ENCODE results near the gene PRMT3. TPM values are rescaled to one million over a fixed set of nuclear protein-coding genes. Genes with fewer than 3 reads are reported as not detected.
"Not testable (repeated sequence)": the region's sequence is repeated elsewhere in the genome, so short reads cannot be mapped to it uniquely, and the experiment has no call there.

The PRMT3 gene
- total and polyA plus RNA-seq, 2 of the 13 experiments (the other 11 are each of a cell fraction or from before 2014, with no cell fraction given): 9.1 to 27.7 TPM

GRCh38 chr11:20364341-20364792 is 23.1 kb upstream of the PRMT3 start:
- POLR2A ChIA-PET: no interaction called here
- no peak overlapping the region for H3K9ac ChIP-seq (ENCODE audit: insufficient read depth, low read depth, low read length)
- in situ Hi-C loops (cut with HindIII; ENCODE audit: extremely low pct_ligation_motif_present, low pct_unique_long_range_greater_than_20kb): no loop called here

GRCh38 chr11:20365465-20365864 is 22.1 kb upstream of the PRMT3 start:
- H3K9ac ChIP-seq (ENCODE audit: insufficient read depth, low read depth, low read length); in situ Hi-C loops (cut with HindIII; ENCODE audit: extremely low pct_ligation_motif_present, low pct_unique_long_range_greater_than_20kb); POLR2A ChIA-PET; H3K27ac ChIP-seq (ENCODE audit: extremely low read length, insufficient read depth, low read length); H3K9me3 ChIP-seq (ENCODE audit: low read length); CTCF ChIA-PET (ENCODE audit: low intra/inter-chr PET ratio, low total read pairs); H3K27me3 ChIP-seq (ENCODE audit: control insufficient read depth in 1 of 2, insufficient read depth in 2 of 2, low read length in 2 of 2); H3K4me3 ChIP-seq (replicated peaks in 1 of 3; ENCODE audit: insufficient read depth in 1 of 3, low read depth in 2 of 3, low read length in 3 of 3); H3K4me2 ChIP-seq (ENCODE audit: low read depth, low read length); DNase-seq (ENCODE audit: low spot score); H3K36me3 ChIP-seq (replicated peaks in 1 of 2; ENCODE audit: control insufficient read depth in 1 of 2, insufficient read depth in 2 of 2, low read length in 2 of 2); FAIRE-seq; H4K20me1 ChIP-seq (ENCODE audit: insufficient read depth, low read length); BruUV-seq (replicated peaks); intact Hi-C loops (cut with micrococcal nuclease; ENCODE audit: unreplicated experiment); ATAC-seq; H2AFZ ChIP-seq (ENCODE audit: low read length); H3K79me2 ChIP-seq (ENCODE audit: insufficient read depth, low read length): not testable (repeated sequence)
- peaks cover 16% of the 10 kb centered on the region for H3K4me1 ChIP-seq (ENCODE audit: insufficient read depth, low read length)
- WGBS (ENCODE audit: low lambda C conversion rate): 62% methylated on average over 6 of the region's 6 CpGs

More at GRCh38 chr11:20364341-20364792, 23.1 kb upstream of the PRMT3 start:
- Histone ChIP-seq H3K4me2 (ENCODE audit: low read depth, low read length) (no peak overlapping the region), H3K79me2 (ENCODE audit: insufficient read depth, low read length) (no peaks in the 10 kb centered on the region), H3K36me3 (replicated peaks in 1 of 2; ENCODE audit: control insufficient read depth in 1 of 2, insufficient read depth in 2 of 2, low read length in 2 of 2) (no peaks in the 10 kb centered on the region), H4K20me1 (ENCODE audit: insufficient read depth, low read length) (no peaks in the 10 kb centered on the region), H3K9me3 (ENCODE audit: low read length) (no peaks in the 10 kb centered on the region), H3K4me3 (replicated peaks in 1 of 3; ENCODE audit: insufficient read depth in 1 of 3, low read depth in 2 of 3, low read length in 3 of 3) (no peak overlapping the region), H3K4me1 (ENCODE audit: insufficient read depth, low read length) (peaks cover 23% of the 10 kb centered on the region), H2AFZ (ENCODE audit: low read length) (no peak overlapping the region), H3K27ac (ENCODE audit: extremely low read length, insufficient read depth, low read length) (no peak overlapping the region), H3K27me3 (ENCODE audit: control insufficient read depth in 1 of 2, insufficient read depth in 2 of 2, low read length in 2 of 2) (no peaks in the 10 kb centered on the region; a peak in 2 of 5 replicates)
- no peak for FAIRE-seq
- no TSS peak for BruUV-seq (replicated peaks)
- TF ChIP-seq ZNF580 (CRISPR knock-in tag; IDR thresholded peaks at IDR 0.05; ENCODE audit: borderline replicate concordance, low read depth): no peak
- TF ChIP-seq SIX1 (CRISPR knock-in tag; IDR thresholded peaks at IDR 0.05; ENCODE audit: borderline replicate concordance): no peak
- no peak for TF ChIP-seq FOSL2 (CRISPR knock-in tag; IDR thresholded peaks at IDR 0.05)
- TF ChIP-seq NFE2 (CRISPR knock-in tag; IDR thresholded peaks at IDR 0.05): no peak
- no peak for TF ChIP-seq ZNF709 (CRISPR knock-in tag; IDR thresholded peaks at IDR 0.05)
- TF ChIP-seq CBX5 (CRISPR knock-in tag; IDR thresholded peaks at IDR 0.05; ENCODE audit: borderline replicate concordance): no peak
- TF ChIP-seq HINFP (CRISPR knock-in tag; IDR thresholded peaks at IDR 0.05; ENCODE audit: low read depth): no peak
- TF ChIP-seq, protein P1, sequence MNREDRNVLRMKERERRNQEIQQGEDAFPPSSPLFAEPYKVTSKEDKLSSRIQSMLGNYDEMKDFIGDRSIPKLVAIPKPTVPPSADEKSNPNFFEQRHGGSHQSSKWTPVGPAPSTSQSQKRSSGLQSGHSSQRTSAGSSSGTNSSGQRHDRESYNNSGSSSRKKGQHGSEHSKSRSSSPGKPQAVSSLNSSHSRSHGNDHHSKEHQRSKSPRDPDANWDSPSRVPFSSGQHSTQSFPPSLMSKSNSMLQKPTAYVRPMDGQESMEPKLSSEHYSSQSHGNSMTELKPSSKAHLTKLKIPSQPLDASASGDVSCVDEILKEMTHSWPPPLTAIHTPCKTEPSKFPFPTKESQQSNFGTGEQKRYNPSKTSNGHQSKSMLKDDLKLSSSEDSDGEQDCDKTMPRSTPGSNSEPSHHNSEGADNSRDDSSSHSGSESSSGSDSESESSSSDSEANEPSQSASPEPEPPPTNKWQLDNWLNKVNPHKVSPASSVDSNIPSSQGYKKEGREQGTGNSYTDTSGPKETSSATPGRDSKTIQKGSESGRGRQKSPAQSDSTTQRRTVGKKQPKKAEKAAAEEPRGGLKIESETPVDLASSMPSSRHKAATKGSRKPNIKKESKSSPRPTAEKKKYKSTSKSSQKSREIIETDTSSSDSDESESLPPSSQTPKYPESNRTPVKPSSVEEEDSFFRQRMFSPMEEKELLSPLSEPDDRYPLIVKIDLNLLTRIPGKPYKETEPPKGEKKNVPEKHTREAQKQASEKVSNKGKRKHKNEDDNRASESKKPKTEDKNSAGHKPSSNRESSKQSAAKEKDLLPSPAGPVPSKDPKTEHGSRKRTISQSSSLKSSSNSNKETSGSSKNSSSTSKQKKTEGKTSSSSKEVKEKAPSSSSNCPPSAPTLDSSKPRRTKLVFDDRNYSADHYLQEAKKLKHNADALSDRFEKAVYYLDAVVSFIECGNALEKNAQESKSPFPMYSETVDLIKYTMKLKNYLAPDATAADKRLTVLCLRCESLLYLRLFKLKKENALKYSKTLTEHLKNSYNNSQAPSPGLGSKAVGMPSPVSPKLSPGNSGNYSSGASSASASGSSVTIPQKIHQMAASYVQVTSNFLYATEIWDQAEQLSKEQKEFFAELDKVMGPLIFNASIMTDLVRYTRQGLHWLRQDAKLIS (CRISPR knock-in tag; IDR thresholded peaks at IDR 0.05): no peak
- TF ChIP-seq ZNF816 (CRISPR knock-in tag; IDR thresholded peaks at IDR 0.05; ENCODE audit: borderline replicate concordance): no peak
- TF ChIP-seq GTF3A (CRISPR knock-in tag; conservative IDR thresholded peaks at IDR 0.05): no peak
- TF ChIP-seq MYC (CRISPR knock-in tag; IDR thresholded peaks at IDR 0.05; ENCODE audit: borderline replicate concordance): no peak
- TF ChIP-seq HNRNPL (IDR thresholded peaks at IDR 0.05; ENCODE audit: low read depth, low read length): no peak
- 100% methylated on average over 4 of the region's 6 CpGs for WGBS (ENCODE audit: low lambda C conversion rate)
- intact Hi-C loops (cut with micrococcal nuclease; ENCODE audit: unreplicated experiment): no loop called here
- DNase-seq (ENCODE audit: low spot score): no peak
- ATAC-seq: no peak
- CTCF ChIA-PET (ENCODE audit: low intra/inter-chr PET ratio, low total read pairs): no interaction called here
